GM18499 (cell line): ENCODE results near the gene ZNF205.
"Not testable (repeated sequence)": the region's sequence is repeated elsewhere in the genome, so short reads cannot be mapped to it uniquely, and the experiment has no call there.

Source experiments
- ATAC-seq: cut with Tn5 transposase; IDR thresholded peaks from one replicate; pipeline ENCODE4 v1.9.1; 2021; ENCODE audit warnings: moderate number of reproducible peaks; ENCODE audit not compliant: insufficient read depth, unreplicated experiment

ZNF205 gene

DNA sequence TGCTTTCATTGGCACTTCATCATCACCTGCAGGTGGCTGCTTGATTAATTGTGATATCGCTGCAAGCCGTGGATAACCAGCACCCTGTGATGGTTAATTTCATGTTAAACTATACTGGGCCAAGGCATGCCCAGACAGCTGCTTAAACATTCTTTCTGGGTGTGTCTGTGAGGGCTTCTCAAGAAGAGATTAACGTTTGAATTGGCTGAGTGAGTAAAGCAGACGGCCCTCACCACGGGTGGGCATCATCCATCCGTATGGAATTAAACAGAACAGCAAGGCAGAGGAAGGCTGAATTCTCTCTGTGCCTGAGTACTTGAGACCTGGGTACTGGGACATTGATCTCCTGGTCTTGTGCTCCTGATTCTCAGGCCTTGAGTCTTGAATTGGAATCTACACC is 15.4 kb downstream of the ZNF205 start:
- no peak for ATAC-seq

DNA sequence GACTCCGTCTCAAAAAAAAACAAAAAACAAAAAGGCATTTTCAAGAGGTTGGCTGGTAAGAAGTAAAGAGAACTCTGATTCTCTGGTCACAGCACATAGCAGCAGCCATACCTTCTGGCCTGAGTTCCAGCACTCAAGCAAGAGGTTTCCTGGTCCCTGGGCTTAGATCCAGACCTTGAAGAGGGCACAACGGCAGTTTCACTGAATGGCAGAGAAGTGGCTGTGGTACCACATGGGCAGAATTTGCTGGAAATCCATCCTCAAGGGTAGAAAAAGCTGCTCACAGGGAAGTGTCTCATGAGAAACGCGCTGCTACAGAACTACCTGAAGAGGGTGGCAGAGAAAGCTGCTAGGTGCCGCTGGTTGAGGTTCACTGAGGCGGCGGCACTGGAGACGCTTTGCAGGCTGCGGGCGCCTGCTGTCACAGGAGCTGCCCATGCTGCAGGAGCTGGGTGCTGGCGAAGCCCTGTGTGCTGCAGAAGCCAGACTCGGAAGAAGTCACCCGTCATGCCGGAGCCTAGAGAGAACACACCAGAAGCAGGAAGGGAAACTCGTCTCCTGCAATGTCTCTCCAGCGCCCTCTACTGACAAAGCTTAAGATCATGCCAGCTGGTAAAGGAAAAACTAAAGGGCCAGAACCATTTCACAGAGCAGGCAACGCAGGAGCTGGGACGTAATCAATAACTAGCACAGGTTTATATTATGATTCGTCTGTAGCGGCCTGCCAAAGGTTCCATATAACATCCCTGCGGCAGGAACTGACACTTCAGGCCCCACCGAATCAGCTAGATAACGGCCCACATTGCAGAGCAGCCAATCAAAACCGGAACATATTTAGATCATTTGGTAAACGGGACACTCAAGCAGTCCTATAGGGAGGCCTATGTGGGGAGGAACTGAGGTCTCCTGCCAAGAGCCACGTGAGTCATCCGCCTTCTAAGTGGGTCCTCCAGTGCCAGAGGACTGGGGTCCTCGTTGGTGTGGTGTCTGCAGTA is 17.0 kb downstream of the ZNF205 start:
- no peak for ATAC-seq

DNA sequence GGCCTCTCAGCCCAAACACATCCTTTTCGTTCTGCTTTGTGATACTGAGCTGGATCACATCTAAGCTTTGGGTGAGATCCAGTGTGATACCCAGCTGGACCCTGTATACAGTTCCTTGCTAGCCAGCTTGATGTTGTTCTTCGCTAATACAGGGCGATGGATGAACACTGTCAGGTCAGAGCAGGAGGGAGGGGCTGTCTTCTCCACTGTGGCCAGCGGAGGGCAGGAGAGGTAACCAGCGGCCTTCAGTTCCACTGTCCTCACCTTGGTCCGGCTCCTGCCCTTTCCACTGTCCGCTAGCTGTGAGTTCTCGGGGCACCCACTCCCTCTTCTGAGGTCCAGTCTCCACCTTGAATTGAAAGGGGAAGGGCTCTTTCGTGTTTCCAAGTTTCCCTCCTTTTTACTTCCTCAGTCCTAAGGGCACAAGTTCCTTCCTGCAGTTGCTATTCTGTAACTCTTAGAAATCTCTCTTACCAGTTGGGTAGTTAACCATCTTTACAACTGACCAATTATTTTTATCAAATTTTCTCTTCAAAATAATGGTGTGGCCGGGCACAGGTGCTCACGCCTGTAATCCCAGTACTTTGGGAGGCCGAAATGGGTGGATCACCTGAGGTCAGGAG is 19.5 kb downstream of the ZNF205 start:
- ATAC-seq, result no peak

DNA sequence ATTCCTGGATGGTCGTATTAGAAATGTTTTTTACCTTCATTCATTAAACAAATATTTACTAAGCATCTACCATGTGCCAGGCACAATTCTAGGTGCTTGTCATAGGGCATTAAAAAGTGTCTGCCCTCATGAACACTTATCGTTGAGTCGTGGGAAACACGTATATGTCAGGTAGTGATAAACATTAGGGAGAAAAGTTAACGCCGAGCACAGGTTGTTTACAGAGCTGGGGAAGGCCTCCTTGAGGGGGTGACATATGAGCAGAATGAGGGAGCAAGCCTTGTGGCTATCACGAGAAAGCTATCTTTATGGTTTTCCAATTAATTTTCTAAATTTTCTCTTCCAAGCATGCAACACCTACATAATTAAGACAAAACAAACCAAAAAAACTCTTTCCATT is 21.5 kb downstream of the ZNF205 start:
- ATAC-seq, result no peak

DNA sequence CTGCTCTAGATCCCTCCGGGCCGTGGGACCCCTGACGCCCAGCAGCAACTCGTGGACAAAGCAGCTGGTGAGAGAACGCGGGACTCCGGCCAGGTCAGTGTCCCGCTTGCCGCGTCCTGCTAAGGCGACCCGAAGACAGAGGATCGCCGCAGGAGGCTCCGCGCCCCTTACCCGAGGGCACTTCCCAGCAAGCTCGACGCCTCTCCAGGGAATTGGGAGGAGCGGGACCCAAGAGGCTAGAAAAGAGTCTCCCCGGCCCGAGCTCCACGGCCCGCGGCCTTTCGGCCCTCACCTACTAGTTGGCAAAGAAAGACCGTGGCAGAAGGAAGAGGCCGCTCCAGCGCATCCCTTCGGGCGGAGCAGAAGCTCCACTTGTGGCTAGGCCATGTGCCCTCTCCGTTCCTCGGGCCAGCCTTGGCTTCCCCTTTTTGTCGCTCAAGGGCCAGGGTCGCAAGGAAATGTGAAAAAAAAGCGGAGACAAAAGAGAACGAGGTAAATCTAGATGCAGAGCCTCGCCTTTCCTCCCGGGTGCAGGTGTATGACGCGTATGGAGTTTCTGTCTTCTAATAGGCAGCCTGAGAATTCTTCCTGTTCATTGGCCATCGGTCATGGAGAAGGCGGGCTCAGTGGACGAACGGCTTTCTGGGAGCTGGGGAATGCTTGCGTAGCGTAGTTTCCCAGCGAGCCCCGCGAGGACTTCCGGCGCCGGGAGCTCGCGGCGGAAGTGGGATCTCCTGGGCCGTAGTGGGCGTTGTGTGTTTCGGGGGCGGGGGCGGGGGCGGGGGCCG is 22.1 kb downstream of the ZNF205 start, which contains the start of gene ZNF213:
Gene ZNF213, plus strand, starts transcription at position 692 of the 788 bp plus-strand sequence. CDS start 2,252 bp downstream, outside the sequence.
- peak; percentile 85 for ATAC-seq

DNA sequence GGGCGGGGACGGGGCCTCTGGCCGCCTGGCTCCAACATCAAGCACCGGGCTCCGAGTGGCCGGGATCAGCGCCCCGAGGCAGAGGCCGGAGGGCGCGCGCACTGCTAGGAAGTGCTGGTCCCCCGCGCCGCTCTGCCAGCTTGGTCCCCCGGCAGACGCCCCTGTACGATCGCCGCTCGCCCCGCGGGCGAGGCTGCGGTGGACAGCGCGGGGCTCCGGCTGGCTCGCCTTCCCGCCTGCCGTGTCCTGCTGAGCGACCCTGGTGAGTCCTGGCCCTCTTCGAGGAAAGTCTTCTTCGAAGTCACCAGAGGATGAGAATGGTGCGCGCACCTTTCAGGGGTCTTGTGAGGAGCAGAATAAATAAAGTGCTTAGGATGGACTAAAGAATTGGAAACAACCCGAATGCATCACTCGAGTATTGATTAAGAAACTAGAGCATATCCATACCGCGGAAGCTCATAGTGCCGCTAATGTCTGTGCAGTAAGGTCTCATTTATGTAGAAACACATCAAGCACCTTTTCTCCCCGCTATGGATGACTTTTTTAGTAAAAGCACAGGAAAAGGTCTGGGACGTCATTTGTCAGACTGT is 22.8 kb downstream of the ZNF205 start:
- no peak for ATAC-seq

DNA sequence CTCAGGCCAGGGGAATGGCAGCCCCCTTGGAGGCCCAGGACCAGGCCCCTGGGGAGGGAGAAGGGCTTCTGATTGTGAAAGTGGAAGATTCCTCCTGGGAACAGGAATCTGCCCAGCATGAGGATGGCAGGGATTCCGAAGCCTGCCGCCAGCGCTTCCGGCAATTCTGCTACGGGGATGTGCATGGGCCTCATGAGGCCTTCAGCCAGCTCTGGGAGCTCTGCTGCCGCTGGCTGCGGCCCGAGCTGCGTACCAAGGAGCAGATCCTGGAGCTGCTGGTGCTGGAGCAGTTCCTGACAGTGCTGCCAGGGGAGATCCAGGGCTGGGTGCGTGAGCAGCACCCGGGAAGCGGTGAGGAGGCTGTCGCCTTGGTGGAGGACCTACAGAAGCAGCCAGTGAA is 24.9 kb downstream of the ZNF205 start:
- no peak for ATAC-seq

DNA sequence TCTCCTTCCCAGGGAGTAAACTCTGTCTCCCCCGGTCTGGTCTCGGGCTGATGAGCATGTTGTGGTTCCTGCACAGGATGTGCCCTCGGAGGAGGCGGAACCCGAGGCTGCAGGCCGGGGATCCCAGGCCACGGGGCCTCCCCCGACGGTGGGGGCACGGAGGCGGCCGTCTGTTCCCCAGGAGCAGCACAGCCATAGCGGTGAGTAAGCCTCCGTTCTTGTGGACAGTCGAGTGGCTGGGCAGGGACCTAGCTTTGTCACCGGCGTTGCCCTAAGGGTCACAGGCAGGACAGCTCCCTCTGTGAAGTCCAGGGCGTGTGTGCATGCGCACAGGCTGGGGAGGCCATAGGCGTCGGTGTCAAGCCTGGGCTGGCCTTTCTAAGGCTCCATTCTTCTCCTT is 26.0 kb downstream of the ZNF205 start:
- ATAC-seq, result no peak

DNA sequence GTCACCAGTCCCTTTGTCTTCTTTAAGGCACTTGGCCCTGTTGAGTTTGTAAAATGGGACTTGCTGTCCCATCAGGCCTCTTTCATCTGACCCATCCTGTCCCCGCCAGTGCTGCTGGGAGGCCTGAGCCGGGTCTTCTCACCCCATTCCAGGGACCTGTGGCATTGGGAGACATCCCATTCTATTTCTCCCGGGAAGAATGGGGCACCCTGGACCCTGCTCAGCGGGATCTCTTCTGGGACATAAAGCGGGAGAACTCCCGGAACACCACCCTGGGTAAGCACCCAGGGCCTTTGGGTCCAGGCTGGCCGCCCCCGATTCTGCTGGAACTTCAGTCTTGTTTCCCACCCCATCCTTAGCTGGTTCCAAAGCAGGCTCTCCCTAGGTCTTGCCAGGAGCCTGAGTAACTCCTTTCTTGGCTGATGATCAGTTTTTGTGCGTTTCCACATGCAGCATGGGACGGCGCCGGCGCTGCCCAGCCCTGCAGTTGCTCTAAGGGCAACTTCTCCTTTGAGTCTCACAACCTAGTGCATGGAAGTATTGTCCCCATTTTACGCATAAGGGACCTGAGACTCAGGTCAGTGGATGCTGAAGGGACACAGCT is 26.5 kb downstream of the ZNF205 start:
- no peak for ATAC-seq

DNA sequence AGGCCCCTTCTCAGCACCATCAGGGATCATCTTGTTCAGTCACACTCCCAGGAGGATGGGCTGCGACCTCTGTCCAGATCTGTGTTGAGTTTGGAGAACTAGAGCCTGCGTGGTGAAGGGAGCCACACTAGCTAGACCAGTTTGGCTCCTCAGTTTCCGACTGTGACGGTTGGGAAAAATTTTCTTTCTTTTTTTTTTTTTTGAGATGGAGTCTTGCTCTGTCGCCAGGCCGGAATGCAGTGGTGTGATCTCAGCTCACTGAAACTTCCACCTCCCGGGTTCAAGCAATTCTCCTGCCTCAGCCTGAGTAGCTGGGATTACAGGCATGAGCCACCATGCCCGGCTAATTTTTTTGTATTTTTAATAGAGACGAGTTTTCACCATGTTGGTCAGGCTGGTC is 27.2 kb downstream of the ZNF205 start:
- not testable (repeated sequence) for ATAC-seq

DNA sequence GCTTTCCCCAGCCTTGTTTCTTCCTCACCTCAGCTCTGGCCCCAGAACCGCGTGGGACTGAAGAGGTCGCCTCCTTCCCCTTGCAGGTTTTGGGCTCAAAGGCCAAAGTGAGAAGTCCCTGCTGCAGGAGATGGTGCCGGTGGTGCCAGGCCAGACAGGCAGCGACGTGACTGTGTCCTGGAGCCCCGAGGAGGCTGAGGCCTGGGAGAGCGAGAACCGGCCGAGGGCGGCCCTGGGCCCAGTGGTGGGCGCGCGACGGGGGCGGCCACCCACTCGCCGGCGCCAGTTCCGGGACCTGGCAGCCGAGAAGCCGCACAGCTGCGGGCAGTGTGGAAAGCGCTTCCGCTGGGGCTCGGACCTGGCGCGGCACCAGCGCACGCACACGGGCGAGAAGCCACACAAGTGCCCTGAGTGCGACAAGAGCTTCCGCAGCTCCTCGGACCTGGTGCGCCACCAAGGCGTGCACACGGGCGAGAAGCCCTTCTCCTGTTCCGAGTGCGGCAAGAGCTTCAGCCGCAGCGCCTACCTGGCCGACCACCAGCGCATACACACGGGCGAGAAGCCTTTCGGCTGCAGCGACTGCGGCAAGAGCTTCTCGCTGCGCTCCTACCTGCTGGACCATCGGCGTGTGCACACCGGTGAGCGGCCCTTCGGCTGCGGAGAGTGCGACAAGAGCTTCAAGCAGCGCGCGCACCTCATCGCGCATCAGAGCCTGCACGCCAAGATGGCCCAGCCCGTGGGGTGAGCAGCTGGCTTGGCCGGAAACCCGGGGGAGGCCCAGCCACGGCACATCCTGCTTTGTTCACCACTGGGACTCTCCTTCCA is 28.4 kb downstream of the ZNF205 start:
- ATAC-seq, result no peak

DNA sequence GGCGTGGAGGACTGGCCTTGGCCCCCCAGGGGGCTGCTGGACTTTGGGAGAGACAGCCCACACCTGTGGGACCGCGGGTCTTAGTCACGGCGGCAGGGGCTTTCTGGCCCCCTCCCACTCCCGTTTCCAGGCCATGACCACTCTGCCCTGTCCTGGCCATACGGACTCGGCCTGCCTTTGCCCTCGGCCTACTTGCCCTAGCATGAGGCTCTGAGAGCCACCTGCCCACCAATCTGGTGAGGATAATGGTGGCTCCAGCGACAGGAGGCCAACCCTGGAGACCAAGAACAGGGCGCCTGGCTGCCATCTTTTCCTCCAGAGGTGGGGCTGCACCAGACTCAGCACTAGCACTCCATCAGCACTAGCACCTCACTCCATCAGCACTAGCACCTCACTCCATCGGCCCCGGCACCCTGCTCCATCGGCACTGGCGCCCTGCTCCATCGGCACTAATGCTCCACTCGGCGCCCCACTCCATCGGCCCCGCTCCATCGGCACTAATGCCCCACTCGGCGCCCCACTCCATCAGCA is 29.5 kb downstream of the ZNF205 start:
- ATAC-seq, result no peak

DNA sequence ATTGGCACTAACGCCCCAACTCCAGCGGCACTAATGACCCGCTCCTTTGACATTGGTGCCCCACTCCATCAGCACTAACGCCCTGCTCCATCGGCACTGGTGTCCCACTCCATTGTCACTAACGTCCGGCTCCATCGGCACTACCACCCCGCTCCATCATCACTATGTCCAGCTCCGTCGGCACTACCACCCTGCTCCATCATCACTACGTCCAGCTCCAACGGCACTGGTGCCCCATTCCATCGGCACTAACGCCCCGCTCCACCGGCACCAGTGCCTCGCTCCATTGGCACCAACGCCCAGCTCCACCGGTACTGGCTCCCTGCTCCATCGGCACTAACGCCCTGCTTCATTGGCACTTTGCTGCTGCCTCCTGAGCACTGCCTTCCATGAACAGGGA is 29.9 kb downstream of the ZNF205 start:
- no peak for ATAC-seq

DNA sequence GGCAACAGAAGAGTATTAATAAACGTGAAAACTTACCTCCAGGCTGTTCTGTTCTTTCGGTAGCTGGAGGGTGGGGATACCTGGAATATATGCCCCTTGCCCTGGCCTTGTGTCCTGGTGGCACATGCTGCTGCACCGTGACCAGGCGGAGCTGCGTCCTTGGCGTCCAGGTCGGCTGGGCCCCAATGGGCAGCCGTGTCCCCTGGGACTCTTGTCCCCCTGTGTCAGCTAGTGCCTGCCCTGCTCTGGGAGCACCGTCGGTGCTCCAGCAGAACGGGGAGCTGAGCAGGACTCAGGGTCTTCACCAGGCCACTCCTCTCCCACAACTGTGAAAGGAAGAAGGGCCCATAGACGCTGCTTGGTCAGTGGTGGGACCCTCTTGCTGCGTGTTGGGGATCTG is 30.4 kb downstream of the ZNF205 start:
- ATAC-seq, result no peak

DNA sequence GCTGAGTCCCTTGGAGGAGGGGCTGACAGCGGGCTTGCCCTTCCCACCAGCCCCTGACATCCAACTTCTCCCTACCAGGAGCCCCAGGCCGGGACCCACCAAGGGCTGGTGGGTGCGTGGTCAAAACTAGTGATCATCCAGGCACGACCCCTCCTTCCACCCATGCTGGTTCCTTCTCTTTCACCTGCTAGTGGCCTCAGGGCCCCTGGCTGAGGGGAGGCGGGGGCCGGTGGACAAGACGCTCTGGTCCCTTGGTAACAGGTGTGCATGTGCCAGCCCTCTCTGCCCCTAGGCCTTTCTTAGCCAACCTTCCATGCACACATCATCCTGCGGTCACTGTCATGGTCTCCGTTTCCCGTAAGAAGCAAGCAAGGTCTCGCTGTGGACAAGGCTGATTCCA is 30.8 kb downstream of the ZNF205 start:
- ATAC-seq, result no peak

DNA sequence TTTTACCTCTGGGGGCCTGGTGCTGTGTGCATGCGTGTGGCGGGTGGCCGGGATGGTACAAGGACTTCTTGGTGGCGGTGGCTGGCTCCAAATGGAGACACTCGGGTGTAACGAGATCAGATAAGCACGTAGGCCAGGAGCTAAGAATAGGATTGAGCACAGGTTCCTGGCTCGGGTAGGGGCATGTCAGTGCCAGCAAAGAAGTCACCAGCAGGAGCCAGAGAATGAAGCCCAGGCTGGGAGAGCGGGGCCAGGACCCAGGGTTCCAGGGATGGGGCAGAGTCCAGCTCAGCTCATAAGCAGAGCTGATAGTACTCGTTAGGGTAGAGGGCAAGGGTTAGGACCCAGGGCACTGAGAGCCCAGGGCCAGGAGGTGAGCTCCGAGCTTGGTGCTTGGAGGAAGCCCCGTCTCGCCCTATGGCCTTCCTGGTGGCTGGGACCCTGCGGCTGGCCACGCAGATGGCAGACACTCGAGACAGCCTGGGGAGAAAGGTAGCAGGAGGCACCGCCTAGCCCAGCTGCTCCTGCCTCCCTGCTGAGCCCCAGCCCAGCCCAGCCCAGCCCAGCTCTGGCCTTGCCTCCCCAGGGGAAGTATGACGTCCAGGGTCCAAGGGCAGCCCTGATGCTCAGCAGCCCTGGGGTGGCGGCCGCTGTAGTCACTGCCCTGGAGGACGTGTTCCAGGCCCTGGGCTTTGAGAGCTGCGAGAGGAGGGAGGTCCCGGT is 31.4 kb downstream of the ZNF205 start:
- no peak for ATAC-seq

DNA sequence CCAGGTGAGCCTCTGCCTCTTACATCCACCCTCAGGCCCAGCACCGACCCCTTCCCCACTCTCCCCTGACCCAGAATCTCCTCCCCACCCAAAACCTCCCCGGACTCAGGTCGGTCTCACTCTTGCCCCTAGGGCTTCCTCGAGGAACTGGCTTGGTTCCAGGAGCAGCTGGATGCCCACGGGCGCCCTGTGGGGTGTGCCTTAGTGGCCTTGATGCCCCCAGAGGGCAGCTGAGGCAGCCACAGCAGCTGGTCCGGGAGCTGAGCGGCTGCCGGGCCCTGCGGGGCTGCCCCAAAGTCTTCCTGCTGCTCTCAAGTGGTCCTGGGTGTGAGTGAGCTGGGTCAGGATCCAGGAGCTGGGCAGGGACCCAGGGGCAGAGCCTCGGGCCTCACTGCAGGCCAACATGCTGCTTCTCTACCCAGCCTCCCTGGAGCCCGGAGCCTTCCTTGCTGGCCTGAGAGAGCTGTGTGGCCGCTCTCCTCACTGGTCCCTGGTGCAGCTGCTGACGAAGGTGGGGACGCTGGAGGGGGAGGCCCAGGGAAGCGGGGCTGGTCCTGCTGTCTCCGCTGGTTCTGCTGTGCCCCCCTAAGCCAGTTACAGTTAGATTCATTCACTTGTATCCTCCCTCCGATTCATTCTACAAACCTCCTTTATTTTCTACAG is 32.1 kb downstream of the ZNF205 start:
- no peak for ATAC-seq

DNA sequence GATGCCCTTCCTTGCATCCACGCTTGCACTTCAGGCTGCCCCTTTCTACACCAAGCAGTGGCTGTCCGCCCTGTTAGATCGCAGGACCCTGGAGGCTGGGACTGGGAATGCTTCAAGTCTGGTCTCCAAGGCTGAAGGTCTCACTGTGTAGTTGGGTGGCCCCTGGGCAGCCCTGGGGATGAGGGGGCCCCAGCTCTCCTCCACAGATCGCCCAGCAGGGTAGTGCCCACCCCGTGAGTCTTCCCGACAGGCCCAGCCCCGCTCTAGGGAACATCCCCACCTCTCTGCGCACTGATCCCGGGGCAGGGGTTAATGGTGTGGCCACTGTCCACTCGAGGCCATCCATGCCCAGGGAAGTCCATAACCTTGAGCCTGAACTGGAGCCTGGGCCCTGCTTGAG is 32.8 kb downstream of the ZNF205 start:
- no peak for ATAC-seq
